NB4 (cell line): ENCODE measurements around the gene THSD7A.

ENCODE experiments used
- DNase-seq: peaks from one replicate; pipeline ENCODE4 v3.0.0; 2010; ENCODE audit warnings: low read depth
- H3K4me3 ChIP-seq: one replicate; pipeline ENCODE4 v1.5.1; 2011; ENCODE audit warnings: mild to moderate bottlenecking, low read depth, low read length, moderate library complexity
- MYC ChIP-seq: IDR thresholded peaks from 2 replicates; pipeline ENCODE4 v1.6.1; 2011; ENCODE audit warnings: low read depth, low read length
- POLR2A ChIP-seq: IDR thresholded peaks from 2 replicates; pipeline ENCODE4 v1.6.1; 2011; ENCODE audit warnings: mild to moderate bottlenecking; ENCODE audit not compliant: insufficient read length; ENCODE audit errors: extremely low read depth
- TF ChIP-seq, protein P1 (sequence below): IDR thresholded peaks from one replicate; pipeline ENCODE4 v1.5.1; 2012; ENCODE audit warnings: low read depth, low read length
- TF ChIP-seq, protein P2 (sequence below): IDR thresholded peaks from 2 replicates; pipeline ENCODE4 v1.6.1; 2011; ENCODE audit warnings: low read depth, low read length

The THSD7A gene

DNA sequence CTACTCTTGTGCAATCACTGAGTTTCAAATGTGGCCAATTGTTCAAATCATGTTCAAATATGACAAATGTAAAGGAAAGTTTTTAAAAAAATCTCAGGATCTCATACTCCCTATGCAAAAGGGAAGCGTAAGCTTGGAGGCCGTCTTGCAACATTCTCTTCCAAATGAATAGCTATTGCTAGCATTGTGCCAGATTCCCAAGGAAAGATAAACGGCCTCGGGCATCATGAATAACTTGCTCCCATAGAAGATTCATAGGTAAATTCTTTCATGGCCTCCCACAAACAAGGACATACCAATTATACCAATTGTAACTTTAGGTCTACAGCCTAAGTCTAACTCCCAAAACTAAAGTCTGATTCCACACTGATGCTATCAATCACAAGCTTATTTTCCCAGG lies 416.9 kb downstream of the THSD7A start:
- no peak overlapping the region for H3K4me3 ChIP-seq
- TF ChIP-seq POLR2A, result no peak
- TF ChIP-seq, protein P1, sequence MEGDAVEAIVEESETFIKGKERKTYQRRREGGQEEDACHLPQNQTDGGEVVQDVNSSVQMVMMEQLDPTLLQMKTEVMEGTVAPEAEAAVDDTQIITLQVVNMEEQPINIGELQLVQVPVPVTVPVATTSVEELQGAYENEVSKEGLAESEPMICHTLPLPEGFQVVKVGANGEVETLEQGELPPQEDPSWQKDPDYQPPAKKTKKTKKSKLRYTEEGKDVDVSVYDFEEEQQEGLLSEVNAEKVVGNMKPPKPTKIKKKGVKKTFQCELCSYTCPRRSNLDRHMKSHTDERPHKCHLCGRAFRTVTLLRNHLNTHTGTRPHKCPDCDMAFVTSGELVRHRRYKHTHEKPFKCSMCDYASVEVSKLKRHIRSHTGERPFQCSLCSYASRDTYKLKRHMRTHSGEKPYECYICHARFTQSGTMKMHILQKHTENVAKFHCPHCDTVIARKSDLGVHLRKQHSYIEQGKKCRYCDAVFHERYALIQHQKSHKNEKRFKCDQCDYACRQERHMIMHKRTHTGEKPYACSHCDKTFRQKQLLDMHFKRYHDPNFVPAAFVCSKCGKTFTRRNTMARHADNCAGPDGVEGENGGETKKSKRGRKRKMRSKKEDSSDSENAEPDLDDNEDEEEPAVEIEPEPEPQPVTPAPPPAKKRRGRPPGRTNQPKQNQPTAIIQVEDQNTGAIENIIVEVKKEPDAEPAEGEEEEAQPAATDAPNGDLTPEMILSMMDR, result no peak
- no peak for TF ChIP-seq MYC
- TF ChIP-seq, protein P2, sequence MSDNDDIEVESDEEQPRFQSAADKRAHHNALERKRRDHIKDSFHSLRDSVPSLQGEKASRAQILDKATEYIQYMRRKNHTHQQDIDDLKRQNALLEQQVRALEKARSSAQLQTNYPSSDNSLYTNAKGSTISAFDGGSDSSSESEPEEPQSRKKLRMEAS, result no peak
- no peak for DNase-seq

DNA sequence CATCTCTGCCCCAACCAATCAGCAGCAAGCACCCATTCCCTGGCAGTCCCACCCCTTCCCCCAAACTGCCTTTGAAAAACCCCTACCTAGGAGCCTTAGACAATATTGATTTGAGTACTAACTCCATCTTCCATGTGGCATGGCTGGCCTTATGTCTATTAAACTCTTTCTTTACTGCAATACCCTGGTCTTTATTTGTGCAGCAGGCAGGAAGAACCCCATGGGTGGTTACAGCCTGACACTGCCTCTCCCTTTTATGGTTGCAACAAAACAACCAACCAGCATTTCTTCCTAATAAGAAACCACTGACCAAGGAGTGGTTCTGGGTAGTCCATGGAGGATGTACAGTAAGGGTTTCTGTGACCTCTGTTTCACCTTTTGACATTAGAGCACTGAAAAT lies 418.1 kb downstream of the THSD7A start:
- no peak overlapping the region for H3K4me3 ChIP-seq
- DNase-seq, result no peak
- TF ChIP-seq, protein P2, result no peak
- TF ChIP-seq MYC (no peak), POLR2A (no peak)
- TF ChIP-seq, protein P1, result no peak

DNA sequence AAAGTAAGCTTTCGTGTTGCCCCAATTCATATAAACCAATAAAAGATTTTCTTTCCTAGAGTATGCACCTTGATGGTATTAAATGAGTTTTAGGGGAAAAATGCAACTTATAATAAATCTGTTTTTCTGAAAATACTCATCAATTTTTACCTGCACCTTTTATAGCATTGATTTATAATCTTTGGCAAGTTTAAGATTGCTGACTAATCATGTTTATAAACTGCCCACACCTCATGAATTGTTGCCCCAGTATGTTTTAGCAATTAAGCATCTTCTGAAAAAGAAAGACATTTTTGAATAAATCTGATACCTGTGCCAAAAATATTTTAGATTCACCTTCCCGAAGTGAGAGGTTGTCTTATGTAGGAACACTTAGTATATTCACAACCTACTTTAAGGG lies 420.0 kb downstream of the THSD7A start:
- H3K4me3 ChIP-seq, result no peak overlapping the region
- no peak for DNase-seq
- TF ChIP-seq, protein P1, result no peak
- no peak for TF ChIP-seq POLR2A
- TF ChIP-seq, protein P2, result no peak
- no peak for TF ChIP-seq MYC

DNA sequence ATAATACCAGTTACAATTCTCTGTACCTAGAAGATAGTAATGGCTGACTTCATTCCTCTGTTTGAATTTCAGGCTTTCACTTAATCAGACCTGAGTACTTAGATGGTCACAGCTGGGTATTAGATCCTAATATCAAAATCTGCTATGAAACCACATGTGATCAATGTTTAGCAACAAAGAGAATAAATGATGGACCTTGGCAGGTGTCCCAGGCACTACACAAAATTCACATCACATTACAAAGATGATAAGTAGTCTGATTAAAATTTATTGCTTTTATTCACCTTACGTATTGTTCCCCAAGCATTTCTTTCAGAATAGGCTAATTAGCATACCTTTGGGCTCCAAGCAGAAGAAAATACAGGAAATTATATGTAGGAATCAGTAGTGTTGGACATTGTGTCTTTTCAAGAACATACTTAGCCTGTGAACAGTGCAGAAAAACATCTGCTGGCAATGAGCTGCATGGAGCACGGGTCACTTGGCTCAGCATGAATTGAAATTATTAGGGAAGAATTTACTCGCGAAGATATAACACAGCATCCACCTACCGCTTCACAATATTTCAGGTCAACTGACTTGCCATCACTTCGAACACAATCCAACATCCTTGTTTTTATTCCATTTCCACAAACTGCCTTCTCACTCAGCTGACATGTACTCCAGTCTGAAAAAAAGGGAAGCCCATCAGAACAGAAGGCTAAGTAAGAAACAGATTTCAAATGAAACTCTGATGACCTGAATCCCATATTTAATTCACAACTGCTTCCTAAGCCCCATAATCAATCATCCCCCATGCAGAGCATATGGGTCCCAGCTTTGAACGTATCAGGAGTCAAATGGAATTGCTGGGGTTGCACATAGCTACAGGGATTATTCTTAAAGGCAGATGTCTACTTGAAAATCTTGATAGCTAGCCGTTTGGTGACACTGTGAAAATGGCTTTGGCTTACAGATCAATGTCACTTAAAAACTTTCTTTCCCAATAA lies 421.0 kb downstream of the THSD7A start:
- no peak overlapping the region for H3K4me3 ChIP-seq
- TF ChIP-seq MYC, result no peak
- TF ChIP-seq POLR2A, result no peak
- no peak for DNase-seq

DNA sequence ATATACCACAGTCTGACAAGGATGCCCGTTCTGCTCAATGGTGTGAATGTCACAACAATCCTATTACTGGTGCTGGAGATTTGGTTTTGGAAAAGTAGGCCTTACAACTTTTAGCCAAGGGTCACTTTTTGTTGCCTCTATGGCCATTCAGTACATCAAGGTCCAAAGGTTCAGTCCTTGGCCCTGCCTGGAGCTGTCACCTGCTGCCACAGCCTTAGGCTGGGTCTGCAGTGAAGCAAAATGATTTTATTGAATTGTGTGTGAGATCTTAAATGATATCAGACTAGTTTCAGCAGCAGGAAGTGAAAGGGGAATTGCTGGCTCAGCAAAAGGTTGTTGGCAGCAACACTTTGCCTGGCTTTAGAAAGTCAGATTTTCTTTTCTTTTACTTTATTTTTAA lies 427.6 kb downstream of the THSD7A start:
- H3K4me3 ChIP-seq, result no peak overlapping the region
- no peak for DNase-seq
- TF ChIP-seq, protein P1, result no peak
- no peak for TF ChIP-seq POLR2A
- TF ChIP-seq, protein P2, result no peak
- TF ChIP-seq MYC, result no peak

DNA sequence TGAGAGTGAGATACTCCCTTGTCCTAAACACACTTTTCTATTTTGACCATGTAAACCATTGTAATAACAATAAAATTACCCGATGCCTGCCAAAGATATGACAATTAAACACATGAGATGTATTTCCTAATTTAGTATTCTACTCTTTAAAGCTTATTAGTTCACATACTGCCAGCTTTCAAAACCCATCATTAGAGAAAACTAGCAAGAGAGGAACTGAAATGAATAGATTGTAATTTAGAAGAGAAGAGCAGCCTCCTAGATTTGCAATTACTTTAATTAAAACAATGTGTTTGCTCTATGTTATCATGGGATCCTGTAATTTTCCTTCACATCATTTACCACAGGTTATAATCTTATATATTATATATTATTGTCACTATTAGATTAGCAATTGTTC lies 428.2 kb downstream of the THSD7A start:
- no peak overlapping the region for H3K4me3 ChIP-seq
- no peak for DNase-seq
- no peak for TF ChIP-seq MYC
- TF ChIP-seq, protein P2, result no peak
- TF ChIP-seq POLR2A, result no peak
- TF ChIP-seq, protein P1, result no peak
